Measurements from ENCODE around the gene GLIPR1L1. TPM values are rescaled to one million over a fixed set of nuclear protein-coding genes. Genes with fewer than 3 reads are reported as not detected.

The GLIPR1L1 gene
- polyA plus RNA-seq, 1 donor from 2014 or later, result not detected

Other genes with a start within 250 kb of the GLIPR1L1 start
- gene KCNC2, start 124.8 kb upstream of the GLIPR1L1 start, polyA plus RNA-seq, result 6.7 and 7.4 TPM in 2 replicates
- 2.1 TPM in 2 replicates for gene CAPS2, start 4.3 kb upstream of the GLIPR1L1 start, polyA plus RNA-seq
- 0.89 and 1.0 TPM in 2 replicates for gene GLIPR1L2, start 56.4 kb downstream of the GLIPR1L1 start, polyA plus RNA-seq
- gene GLIPR1, start 146.1 kb downstream of the GLIPR1L1 start, polyA plus RNA-seq, result 0.12 TPM in 1 of 2 replicates, not detected in the other
- gene KRR1, start 176.9 kb downstream of the GLIPR1L1 start, polyA plus RNA-seq, result 60.9 and 74.5 TPM in 2 replicates